Activated T-cell treated with anti-CD3 and anti-CD28 coated beads for 24 hours (primary cell): ENCODE measurements around the gene ARHGEF7.

Source experiments
- DNase-seq: peaks from one replicate; pipeline ENCODE4 v3.0.0-alpha.2; 2020; ENCODE audit warnings: low read depth

The ARHGEF7 gene

DNA sequence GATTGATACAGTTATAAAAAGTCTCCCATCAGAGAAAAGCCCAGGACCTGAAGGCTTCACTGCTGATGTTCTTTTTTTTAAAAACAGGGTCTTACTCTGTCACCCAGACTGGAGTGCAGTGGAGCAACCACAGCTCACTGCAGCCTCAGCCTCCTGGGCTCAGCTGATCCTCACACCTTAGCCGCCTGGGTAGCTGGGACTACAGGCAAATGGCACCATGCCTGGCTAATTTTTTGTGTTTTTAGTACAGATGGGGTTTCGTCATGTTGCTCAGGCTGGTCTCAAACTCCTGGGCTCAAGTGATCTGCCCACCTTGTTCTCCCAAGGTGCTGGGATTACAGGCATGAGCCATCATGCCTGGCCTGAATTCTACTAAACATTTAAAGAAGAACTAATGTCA is 238.4 kb downstream of the ARHGEF7 start:
- no peak for DNase-seq

DNA sequence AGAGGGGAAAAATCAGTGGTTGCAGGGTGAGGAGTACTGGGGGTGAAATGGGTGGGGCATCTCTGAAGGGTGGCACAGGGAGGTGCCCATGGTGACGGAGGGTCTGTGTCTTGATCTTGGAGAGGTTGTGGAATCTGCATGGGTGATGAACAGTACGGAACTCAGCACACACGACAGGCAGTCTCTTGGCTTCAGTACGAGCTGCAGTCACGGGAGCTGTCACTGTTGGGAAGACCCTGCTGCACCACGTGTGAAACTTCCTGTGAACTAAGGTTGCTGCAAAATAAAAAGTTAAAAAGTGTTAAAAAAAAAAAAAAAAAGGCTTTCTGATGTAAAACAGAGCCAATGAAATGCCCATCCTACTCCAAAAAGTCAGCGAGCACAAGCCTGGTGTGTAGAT is 239.7 kb downstream of the ARHGEF7 start:
- DNase-seq = no peak
